ENCODE data around the gene TEK.

GRCh38 chr9:27205198-27205597, 96.2 kb downstream of the TEK start:
- no peak for TF ChIP-seq EZH2 (IDR thresholded peaks at IDR 0.05; ENCODE audit: low read depth, unreplicated experiment)
- TF ChIP-seq, protein P1, sequence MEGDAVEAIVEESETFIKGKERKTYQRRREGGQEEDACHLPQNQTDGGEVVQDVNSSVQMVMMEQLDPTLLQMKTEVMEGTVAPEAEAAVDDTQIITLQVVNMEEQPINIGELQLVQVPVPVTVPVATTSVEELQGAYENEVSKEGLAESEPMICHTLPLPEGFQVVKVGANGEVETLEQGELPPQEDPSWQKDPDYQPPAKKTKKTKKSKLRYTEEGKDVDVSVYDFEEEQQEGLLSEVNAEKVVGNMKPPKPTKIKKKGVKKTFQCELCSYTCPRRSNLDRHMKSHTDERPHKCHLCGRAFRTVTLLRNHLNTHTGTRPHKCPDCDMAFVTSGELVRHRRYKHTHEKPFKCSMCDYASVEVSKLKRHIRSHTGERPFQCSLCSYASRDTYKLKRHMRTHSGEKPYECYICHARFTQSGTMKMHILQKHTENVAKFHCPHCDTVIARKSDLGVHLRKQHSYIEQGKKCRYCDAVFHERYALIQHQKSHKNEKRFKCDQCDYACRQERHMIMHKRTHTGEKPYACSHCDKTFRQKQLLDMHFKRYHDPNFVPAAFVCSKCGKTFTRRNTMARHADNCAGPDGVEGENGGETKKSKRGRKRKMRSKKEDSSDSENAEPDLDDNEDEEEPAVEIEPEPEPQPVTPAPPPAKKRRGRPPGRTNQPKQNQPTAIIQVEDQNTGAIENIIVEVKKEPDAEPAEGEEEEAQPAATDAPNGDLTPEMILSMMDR (conservative IDR thresholded peaks at IDR 0.05; ENCODE audit: low read depth in 2 of 2), result no peak
- no peak for TF ChIP-seq POLR2AphosphoS5 (IDR thresholded peaks at IDR 0.05; ENCODE audit: low read depth)
- TF ChIP-seq REST (IDR thresholded peaks at IDR 0.05; ENCODE audit: unreplicated experiment), result no peak
- no peak for TF ChIP-seq EZH2phosphoT487 (IDR thresholded peaks at IDR 0.05; ENCODE audit: unreplicated experiment)
- TF ChIP-seq JUNB (IDR thresholded peaks at IDR 0.05; ENCODE audit: unreplicated experiment), result no peak
- TF ChIP-seq, protein P2, sequence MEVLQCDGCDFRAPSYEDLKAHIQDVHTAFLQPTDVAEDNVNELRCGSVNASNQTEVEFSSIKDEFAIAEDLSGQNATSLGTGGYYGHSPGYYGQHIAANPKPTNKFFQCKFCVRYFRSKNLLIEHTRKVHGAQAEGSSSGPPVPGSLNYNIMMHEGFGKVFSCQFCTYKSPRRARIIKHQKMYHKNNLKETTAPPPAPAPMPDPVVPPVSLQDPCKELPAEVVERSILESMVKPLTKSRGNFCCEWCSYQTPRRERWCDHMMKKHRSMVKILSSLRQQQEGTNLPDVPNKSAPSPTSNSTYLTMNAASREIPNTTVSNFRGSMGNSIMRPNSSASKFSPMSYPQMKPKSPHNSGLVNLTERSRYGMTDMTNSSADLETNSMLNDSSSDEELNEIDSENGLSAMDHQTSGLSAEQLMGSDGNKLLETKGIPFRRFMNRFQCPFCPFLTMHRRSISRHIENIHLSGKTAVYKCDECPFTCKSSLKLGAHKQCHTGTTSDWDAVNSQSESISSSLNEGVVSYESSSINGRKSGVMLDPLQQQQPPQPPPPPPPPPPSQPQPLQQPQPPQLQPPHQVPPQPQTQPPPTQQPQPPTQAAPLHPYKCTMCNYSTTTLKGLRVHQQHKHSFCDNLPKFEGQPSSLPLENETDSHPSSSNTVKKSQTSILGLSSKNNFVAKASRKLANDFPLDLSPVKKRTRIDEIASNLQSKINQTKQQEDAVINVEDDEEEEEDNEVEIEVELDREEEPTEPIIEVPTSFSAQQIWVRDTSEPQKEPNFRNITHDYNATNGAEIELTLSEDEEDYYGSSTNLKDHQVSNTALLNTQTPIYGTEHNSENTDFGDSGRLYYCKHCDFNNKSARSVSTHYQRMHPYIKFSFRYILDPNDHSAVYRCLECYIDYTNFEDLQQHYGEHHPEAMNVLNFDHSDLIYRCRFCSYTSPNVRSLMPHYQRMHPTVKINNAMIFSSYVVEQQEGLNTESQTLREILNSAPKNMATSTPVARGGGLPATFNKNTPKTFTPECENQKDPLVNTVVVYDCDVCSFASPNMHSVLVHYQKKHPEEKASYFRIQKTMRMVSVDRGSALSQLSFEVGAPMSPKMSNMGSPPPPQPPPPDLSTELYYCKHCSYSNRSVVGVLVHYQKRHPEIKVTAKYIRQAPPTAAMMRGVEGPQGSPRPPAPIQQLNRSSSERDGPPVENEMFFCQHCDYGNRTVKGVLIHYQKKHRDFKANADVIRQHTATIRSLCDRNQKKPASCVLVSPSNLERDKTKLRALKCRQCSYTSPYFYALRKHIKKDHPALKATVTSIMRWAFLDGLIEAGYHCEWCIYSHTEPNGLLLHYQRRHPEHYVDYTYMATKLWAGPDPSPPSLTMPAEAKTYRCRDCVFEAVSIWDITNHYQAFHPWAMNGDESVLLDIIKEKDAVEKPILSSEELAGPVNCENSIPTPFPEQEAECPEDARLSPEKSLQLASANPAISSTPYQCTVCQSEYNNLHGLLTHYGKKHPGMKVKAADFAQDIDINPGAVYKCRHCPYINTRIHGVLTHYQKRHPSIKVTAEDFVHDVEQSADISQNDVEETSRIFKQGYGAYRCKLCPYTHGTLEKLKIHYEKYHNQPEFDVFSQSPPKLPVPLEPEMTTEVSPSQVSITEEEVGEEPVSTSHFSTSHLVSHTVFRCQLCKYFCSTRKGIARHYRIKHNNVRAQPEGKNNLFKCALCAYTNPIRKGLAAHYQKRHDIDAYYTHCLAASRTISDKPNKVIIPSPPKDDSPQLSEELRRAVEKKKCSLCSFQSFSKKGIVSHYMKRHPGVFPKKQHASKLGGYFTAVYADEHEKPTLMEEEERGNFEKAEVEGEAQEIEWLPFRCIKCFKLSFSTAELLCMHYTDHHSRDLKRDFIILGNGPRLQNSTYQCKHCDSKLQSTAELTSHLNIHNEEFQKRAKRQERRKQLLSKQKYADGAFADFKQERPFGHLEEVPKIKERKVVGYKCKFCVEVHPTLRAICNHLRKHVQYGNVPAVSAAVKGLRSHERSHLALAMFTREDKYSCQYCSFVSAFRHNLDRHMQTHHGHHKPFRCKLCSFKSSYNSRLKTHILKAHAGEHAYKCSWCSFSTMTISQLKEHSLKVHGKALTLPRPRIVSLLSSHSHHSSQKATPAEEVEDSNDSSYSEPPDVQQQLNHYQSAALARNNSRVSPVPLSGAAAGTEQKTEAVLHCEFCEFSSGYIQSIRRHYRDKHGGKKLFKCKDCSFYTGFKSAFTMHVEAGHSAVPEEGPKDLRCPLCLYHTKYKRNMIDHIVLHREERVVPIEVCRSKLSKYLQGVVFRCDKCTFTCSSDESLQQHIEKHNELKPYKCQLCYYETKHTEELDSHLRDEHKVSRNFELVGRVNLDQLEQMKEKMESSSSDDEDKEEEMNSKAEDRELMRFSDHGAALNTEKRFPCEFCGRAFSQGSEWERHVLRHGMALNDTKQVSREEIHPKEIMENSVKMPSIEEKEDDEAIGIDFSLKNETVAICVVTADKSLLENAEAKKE (CRISPR knock-in tag; IDR thresholded peaks at IDR 0.05), result no peak
- TF ChIP-seq CREB1 (CRISPR knock-in tag; IDR thresholded peaks at IDR 0.05; ENCODE audit: low read depth), result no peak
- no peak for TF ChIP-seq STAT1 (IDR thresholded peaks at IDR 0.05; ENCODE audit: unreplicated experiment)
- no peak for TF ChIP-seq ZNF114 (CRISPR knock-in tag; IDR thresholded peaks at IDR 0.05)
- TF ChIP-seq ZNF331 (CRISPR knock-in tag; IDR thresholded peaks at IDR 0.05; ENCODE audit: low read depth), result no peak

All from GM23338 (cell line).